Spinal cord (tissue), 10 donors: ENCODE results near the gene ROR2. TPM values are rescaled to one million over a fixed set of nuclear protein-coding genes. Genes with fewer than 3 reads are reported as not detected.
A peak's percentile ranks its signal among the peaks of the same experiment; 100 is the strongest.

Experiments used
- DNase-seq, 6 donors: peaks; one replicate each; pipeline versions ENCODE4 v3.0.0 to v3.0.0-alpha.2; 2013 to 2015; ENCODE audit warnings: low spot score in 6 of 6, low read depth in 4 of 6
- H3K27ac ChIP-seq: one replicate; pipeline ENCODE4 v1.5.1; 2013; ENCODE audit warnings: low read depth, low read length, control low read depth
- H3K27me3 ChIP-seq: one replicate; pipeline ENCODE4 v1.6.1; 2013; ENCODE audit warnings: low read length; ENCODE audit not compliant: control insufficient read depth, insufficient read depth
- H3K36me3 ChIP-seq: one replicate; pipeline ENCODE4 v1.6.1; 2013; ENCODE audit warnings: low read length; ENCODE audit not compliant: control insufficient read depth, insufficient read depth
- H3K4me1 ChIP-seq: one replicate; pipeline ENCODE4 v1.6.1; 2013; ENCODE audit warnings: low read length; ENCODE audit not compliant: control insufficient read depth, insufficient read depth
- H3K4me3 ChIP-seq: one replicate; pipeline ENCODE4 v1.5.1; 2013; ENCODE audit warnings: low read depth, low read length, control low read depth
- H3K9me3 ChIP-seq: one replicate; pipeline ENCODE4 v1.6.1; 2013; ENCODE audit warnings: low read length; ENCODE audit not compliant: control insufficient read depth, insufficient read depth
- WGBS: methylation state at CpG from one replicate; pipeline ENCODE4 v1.1.5; 2013; ENCODE audit warnings: missing lambda C conversion rate; ENCODE audit not compliant: insufficient coverage; 5-methylcytosine and 5-hydroxymethylcytosine counted together
- polyA plus RNA-seq, 2 donors: library from polyadenylated mRNA; unstranded; fragments of 120-200 nt; gene quantifications; one replicate each; pipeline ENCODE4 v1.2.1, GENCODE V29; 2013; ENCODE audit not compliant: insufficient read length in 2 of 2
- total RNA-seq, 2 donors: library from RNA; depleted of rRNA in 1 of 2; stranded (reverse); fragments of 120-200 nt in 1 of 2; fragments of >200 nt in 1 of 2; gene quantifications; one replicate each; pipeline versions ENCODE4 v1.2.3 to v1.2.4, GENCODE V29; 2013 to 2014
- donor health status: healthy.

The ROR2 gene
- total and polyA plus RNA-seq, 4 donors = 3.1 to 20.6 (median 5.0) TPM

DNA sequence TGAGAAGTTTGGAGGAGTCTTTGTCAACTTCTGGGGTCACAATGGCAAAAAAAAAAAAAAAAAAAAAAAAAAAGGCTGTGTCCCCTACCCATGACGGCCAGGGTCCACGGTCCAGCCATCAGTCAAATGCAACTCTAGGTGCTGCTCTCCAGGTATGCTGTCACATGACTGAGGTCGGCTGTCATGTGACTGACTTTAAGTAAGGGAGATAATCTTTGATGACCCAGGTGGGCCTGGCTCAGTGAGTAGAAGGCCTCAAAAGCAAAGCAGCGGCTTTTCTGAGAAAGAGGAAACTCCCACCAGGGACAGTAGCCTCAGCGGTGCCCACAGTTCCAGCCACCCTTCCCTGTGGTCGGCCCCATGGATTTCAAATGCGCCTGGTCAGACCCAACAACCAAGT is 117.7 kb downstream of the ROR2 start:
- DNase-seq = no peak
- Histone ChIP-seq H3K36me3 (no peaks in the 10 kb centered on the region), H3K4me1 (peaks cover 16% of the 10 kb centered on the region), H3K4me3 (no peak overlapping the region), H3K9me3 (no peaks in the 10 kb centered on the region), H3K27ac (no peak overlapping the region), H3K27me3 (no peaks in the 10 kb centered on the region)
- 100% methylated on average over 7 of the region's 7 CpGs for WGBS

DNA sequence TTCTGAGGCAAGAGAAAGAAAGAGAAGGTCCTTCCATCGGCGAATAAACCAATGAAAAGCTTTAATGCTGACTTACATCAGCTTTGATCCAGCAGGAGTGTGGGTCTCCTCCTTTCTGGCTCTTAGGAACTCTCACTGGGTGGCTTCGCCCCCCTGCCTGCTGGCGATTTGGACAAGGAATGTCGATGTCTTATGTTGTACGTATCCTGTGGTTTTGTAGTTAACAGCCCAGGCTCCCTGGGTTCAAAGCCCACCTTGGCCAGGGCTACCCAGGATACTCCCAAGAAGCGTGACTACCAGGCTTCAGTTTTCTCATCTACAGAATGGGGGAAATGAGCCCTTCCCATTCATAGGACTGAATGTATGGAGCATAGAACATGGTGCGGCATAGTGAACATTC is 124.2 kb downstream of the ROR2 start:
- H3K27me3 ChIP-seq = no peaks in the 10 kb centered on the region
- H3K36me3 ChIP-seq = no peaks in the 10 kb centered on the region
- H3K9me3 ChIP-seq = no peaks in the 10 kb centered on the region
- 82% methylated on average over 4 of the region's 8 CpGs for WGBS
- H3K4me3 ChIP-seq = no peak overlapping the region
- no peak overlapping the region for H3K27ac ChIP-seq
- DNase-seq = no peak
- H3K4me1 ChIP-seq = peaks cover 4% of the 10 kb centered on the region

GRCh38 chr9:91825422-91825821 is 124.6 kb downstream of the ROR2 start:
- Histone ChIP-seq H3K4me3 (no peak overlapping the region), H3K27me3 (no peaks in the 10 kb centered on the region), H3K36me3 (no peaks in the 10 kb centered on the region), H3K9me3 (no peaks in the 10 kb centered on the region), H3K27ac (no peak overlapping the region), H3K4me1 (peaks cover 4% of the 10 kb centered on the region)
- WGBS = 73% methylated on average over 4 of the region's 4 CpGs
- no peak for DNase-seq

- no peak overlapping the region for H3K4me3 ChIP-seq
- no peak overlapping the region for H3K27ac ChIP-seq
- 61% methylated on average over 13 of the region's 18 CpGs for WGBS
These were observed 125.3 kb downstream of the ROR2 start for GRCh38 chr9:91824601-91825305.

DNA sequence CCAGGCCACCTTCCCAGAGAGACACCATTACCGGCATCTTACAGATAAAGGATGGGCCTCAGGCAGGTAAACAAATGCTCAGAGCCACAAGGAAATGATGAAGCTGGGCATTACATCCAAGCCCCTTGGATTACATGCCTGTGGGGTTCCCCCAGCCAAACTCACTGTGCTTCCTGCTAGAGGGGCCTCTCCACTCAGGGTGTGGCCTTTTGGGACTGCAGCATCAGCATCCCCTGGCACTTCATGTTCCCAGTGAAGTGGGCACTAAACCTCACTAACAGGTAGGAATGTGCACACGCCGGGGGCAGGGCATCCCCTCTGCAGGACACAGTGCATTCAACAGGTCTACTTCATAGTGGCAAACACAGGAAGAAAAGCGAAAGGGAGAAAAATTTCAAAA is 125.9 kb downstream of the ROR2 start:
- WGBS = 100% methylated on average over 4 of the region's 4 CpGs
- no peak for DNase-seq

More at GRCh38 chr9:91824601-91825305, 125.3 kb downstream of the ROR2 start:
- Histone ChIP-seq H3K4me1 (peaks cover 4% of the 10 kb centered on the region), H3K36me3 (no peaks in the 10 kb centered on the region), H3K9me3 (no peaks in the 10 kb centered on the region), H3K27me3 (no peaks in the 10 kb centered on the region)
- no peak for DNase-seq

GRCh38 chr9:91820949-91821880 is 128.8 kb downstream of the ROR2 start:
- H3K27me3 ChIP-seq = no peaks in the 10 kb centered on the region
- no peak overlapping the region for H3K4me3 ChIP-seq
- H3K27ac ChIP-seq = no peak overlapping the region
- H3K4me1 ChIP-seq = peaks cover 18% of the 10 kb centered on the region
- DNase-seq = no peak
- H3K36me3 ChIP-seq = no peaks in the 10 kb centered on the region
- 96% methylated on average over 9 of the region's 11 CpGs for WGBS
- H3K9me3 ChIP-seq = no peaks in the 10 kb centered on the region

More for the DNA sequence above, 125.9 kb downstream of the ROR2 start:
- peaks cover 4% of the 10 kb centered on the region for H3K4me1 ChIP-seq
- no peak overlapping the region for H3K4me3 ChIP-seq
- no peaks in the 10 kb centered on the region for H3K36me3 ChIP-seq
- H3K9me3 ChIP-seq = no peaks in the 10 kb centered on the region
- H3K27ac ChIP-seq = no peak overlapping the region
- no peaks in the 10 kb centered on the region for H3K27me3 ChIP-seq

GRCh38 chr9:91820126-91820750 is 129.8 kb downstream of the ROR2 start:
- no peak overlapping the region for H3K27ac ChIP-seq
- H3K27me3 ChIP-seq = no peaks in the 10 kb centered on the region
- H3K4me1 ChIP-seq = peaks cover 18% of the 10 kb centered on the region
- H3K36me3 ChIP-seq = no peaks in the 10 kb centered on the region
- no peak for DNase-seq
- 74% methylated on average over 5 of the region's 11 CpGs for WGBS
- no peaks in the 10 kb centered on the region for H3K9me3 ChIP-seq
- H3K4me3 ChIP-seq = no peak overlapping the region

DNA sequence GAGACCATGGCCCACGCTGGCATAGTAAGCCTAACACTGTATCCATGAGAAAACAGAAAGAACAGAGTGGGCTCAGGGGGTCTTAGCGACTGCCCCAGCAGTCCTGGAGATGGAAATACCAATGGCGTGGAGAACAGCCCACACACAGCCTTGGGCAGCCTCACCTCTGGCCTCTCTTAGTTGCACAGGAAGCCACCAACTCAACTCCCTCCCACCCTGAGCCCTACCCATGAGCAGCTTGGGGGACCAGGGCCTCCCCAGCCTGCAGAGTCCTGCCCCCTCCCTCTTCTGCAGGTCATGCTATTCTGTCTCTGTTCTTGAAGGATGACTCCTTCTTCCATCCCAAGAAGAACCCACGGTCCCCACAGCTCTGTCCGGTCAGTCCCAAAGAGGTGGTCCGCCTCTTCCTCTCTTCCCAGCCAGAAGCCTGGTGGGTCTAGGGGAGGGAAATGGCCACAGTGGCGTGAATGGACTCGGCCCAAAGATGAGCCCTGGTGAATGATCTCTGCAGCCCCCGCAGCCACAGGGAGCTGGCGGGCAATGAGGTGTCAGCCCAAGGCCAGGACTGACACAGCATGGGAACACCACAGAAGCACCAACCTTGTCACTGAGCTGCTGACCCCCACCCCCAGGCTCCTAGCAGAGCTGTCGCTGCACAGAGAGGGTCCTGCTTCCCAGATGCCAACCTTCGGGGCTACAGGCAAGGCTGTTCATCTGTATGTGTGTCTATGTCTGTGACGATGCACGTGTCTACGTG is 131.2 kb downstream of the ROR2 start:
- peaks cover 14% of the 10 kb centered on the region for H3K4me1 ChIP-seq
- H3K4me3 ChIP-seq = no peak overlapping the region
- no peak for DNase-seq
- WGBS = 86% methylated on average over 11 of the region's 15 CpGs
- no peak overlapping the region for H3K27ac ChIP-seq
- H3K36me3 ChIP-seq = no peaks in the 10 kb centered on the region
- no peaks in the 10 kb centered on the region for H3K27me3 ChIP-seq
- H3K9me3 ChIP-seq = no peaks in the 10 kb centered on the region

GRCh38 chr9:91818225-91818585 is 131.8 kb downstream of the ROR2 start:
- no peaks in the 10 kb centered on the region for H3K36me3 ChIP-seq
- DNase-seq = no peak
- WGBS = 30% methylated on average over 1 of the region's 3 CpGs
- peaks cover 14% of the 10 kb centered on the region for H3K4me1 ChIP-seq
- no peaks in the 10 kb centered on the region for H3K27me3 ChIP-seq
- peak overlapping the region; percentile 6 for H3K4me3 ChIP-seq
- H3K9me3 ChIP-seq = no peaks in the 10 kb centered on the region
- no peak overlapping the region for H3K27ac ChIP-seq
